Hematopoietic multipotent progenitor cell treated with erythropoietin and hydrocortisone succinate and interleukin-3 and kit ligand, for 17 days (in vitro differentiated cells): Measurements from ENCODE around the gene AGPS.
A peak's percentile ranks its signal among the peaks of the same experiment; 100 is the strongest.

ENCODE experiments used
- DNase-seq: peaks from one replicate; pipeline ENCODE4 v3.0.0-alpha.2; 2015; ENCODE audit warnings: low spot score

The AGPS gene

GRCh38 chr2:177551989-177552421 lies 159.4 kb downstream of the AGPS start:
- peak; percentile 29 for DNase-seq

- peak; percentile 93 for DNase-seq
These were observed 160.0 kb downstream of the AGPS start for GRCh38 chr2:177552422-177553175.

- no peak for DNase-seq
These were observed 160.8 kb downstream of the AGPS start for GRCh38 chr2:177553176-177553884.

- peak; percentile 54 for DNase-seq
These were observed 161.8 kb downstream of the AGPS start for GRCh38 chr2:177554365-177554764.

- DNase-seq: no peak
These were observed 163.6 kb downstream of the AGPS start for GRCh38 chr2:177556153-177556552.

GRCh38 chr2:177557794-177558193 lies 165.2 kb downstream of the AGPS start:
- DNase-seq: no peak

- no peak for DNase-seq
These were observed 167.1 kb downstream of the AGPS start for GRCh38 chr2:177559638-177560037.

- no peak for DNase-seq
These were observed 175.8 kb downstream of the AGPS start for GRCh38 chr2:177568390-177568789.

- DNase-seq: no peak
These were observed 176.3 kb downstream of the AGPS start for GRCh38 chr2:177568893-177569292.

- no peak for DNase-seq
These were observed 179.7 kb downstream of the AGPS start for GRCh38 chr2:177572236-177572671.

- DNase-seq: no peak
These were observed 180.5 kb downstream of the AGPS start for GRCh38 chr2:177573120-177573519.

GRCh38 chr2:177574356-177574755 lies 181.8 kb downstream of the AGPS start:
- no peak for DNase-seq

GRCh38 chr2:177575358-177575757 lies 182.8 kb downstream of the AGPS start:
- no peak for DNase-seq

- DNase-seq: no peak
These were observed 184.5 kb downstream of the AGPS start for GRCh38 chr2:177577075-177577474.

- no peak for DNase-seq
These were observed 185.9 kb downstream of the AGPS start for GRCh38 chr2:177578454-177578853.

- DNase-seq: no peak
These were observed 187.0 kb downstream of the AGPS start for GRCh38 chr2:177579486-177580036.

- no peak for DNase-seq
These were observed 189.4 kb downstream of the AGPS start for GRCh38 chr2:177582000-177582399.

- no peak for DNase-seq
These were observed 191.6 kb downstream of the AGPS start for GRCh38 chr2:177584030-177584692.

- DNase-seq: no peak
These were observed 192.8 kb downstream of the AGPS start for GRCh38 chr2:177585234-177585863.

- no peak for DNase-seq
These were observed 193.6 kb downstream of the AGPS start for GRCh38 chr2:177586154-177586553.

- DNase-seq: no peak
These were observed 194.8 kb downstream of the AGPS start for GRCh38 chr2:177587371-177587770.

- DNase-seq: no peak
These were observed 196.1 kb downstream of the AGPS start for GRCh38 chr2:177588671-177589070.
